Muscle of leg (tissue), 16 donors: ENCODE results near the gene ANKMY2. TPM values are rescaled to one million over a fixed set of nuclear protein-coding genes. Genes with fewer than 3 reads are reported as not detected.
"Not testable (repeated sequence)": the region's sequence is repeated elsewhere in the genome, so short reads cannot be mapped to it uniquely, and the experiment has no call there.

ENCODE experiments used
- DNase-seq: peaks from one replicate; pipeline ENCODE4 v3.0.0; 2013
- H3K27ac ChIP-seq: one replicate; pipeline ENCODE4 v1.5.1; 2013; ENCODE audit warnings: mild to moderate bottlenecking, low read length, control low read depth
- H3K27me3 ChIP-seq: one replicate; pipeline ENCODE4 v1.6.1; 2013; ENCODE audit warnings: low read length; ENCODE audit not compliant: control insufficient read depth, insufficient read depth
- H3K36me3 ChIP-seq: one replicate; pipeline ENCODE4 v1.6.1; 2013; ENCODE audit warnings: low read length; ENCODE audit not compliant: control insufficient read depth, insufficient read depth
- H3K4me1 ChIP-seq: one replicate; pipeline ENCODE4 v1.6.1; 2013; ENCODE audit warnings: low read length; ENCODE audit not compliant: control insufficient read depth, insufficient read depth
- H3K4me3 ChIP-seq: one replicate; pipeline ENCODE4 v1.5.1; 2013; ENCODE audit warnings: low read length, control low read depth
- H3K9me3 ChIP-seq: replicated peaks from 2 replicates; pipeline ENCODE4 v1.6.1; 2013; ENCODE audit warnings: low read depth, low read length; ENCODE audit not compliant: control insufficient read depth
- WGBS: methylation state at CpG from one replicate; pipeline ENCODE4 v1.1.5; 2013; ENCODE audit warnings: missing lambda C conversion rate; ENCODE audit not compliant: insufficient coverage; 5-methylcytosine and 5-hydroxymethylcytosine counted together
- long read RNA-seq, 11 donors: transcript quantifications; one replicate each; lab custom pipeline, GENCODE V29; 2026
- polyA plus RNA-seq, 8 donors: library from polyadenylated mRNA; unstranded; fragments of 120-200 nt; gene quantifications; one replicate each; pipeline versions ENCODE4 v1.2.1 to v1.2.3, GENCODE V29; 2013; ENCODE audit warnings: inconsistent platforms in 1 of 8, low replicate concordance in 1 of 8; ENCODE audit not compliant: insufficient read length in 8 of 8, insufficient read depth in 1 of 8
- total RNA-seq: library from RNA; stranded (reverse); fragments of 120-200 nt; gene quantifications from one replicate; pipeline ENCODE4 v1.2.4, GENCODE V29; 2013

The ANKMY2 gene
- total RNA-seq = 31.9 TPM
- 10 to 100 TPM; 18.9 to 26.0 (median 22.5) TPM for polyA plus RNA-seq
- long read RNA-seq, donor 1, partial matches to known transcripts = 0 of 2 reads
- long read RNA-seq, donor 1, other reads (novel, unspliced or antisense) = 0 of 2 reads
- long read RNA-seq, donor 2, partial matches to known transcripts = 0 of 1 reads
- long read RNA-seq, donor 2, other reads (novel, unspliced or antisense) = 0 of 1 reads
- long read RNA-seq, donor 3, transcript ANKMY2-201 (10 exons, 2,555 nt) = major isoform, 11 of 158 reads
- long read RNA-seq, donor 3, partial matches to known transcripts = 135 of 158 reads
- long read RNA-seq, donor 3, other reads (novel, unspliced or antisense) = 12 of 158 reads
- long read RNA-seq, donor 4, transcript ANKMY2-201 (10 exons, 2,555 nt) = major isoform, 6 of 7 reads
- long read RNA-seq, donor 4, partial matches to known transcripts = 0 of 7 reads
- long read RNA-seq, donor 4, other reads (novel, unspliced or antisense) = 0 of 7 reads
- long read RNA-seq, donor 5, transcript ANKMY2-201 (10 exons, 2,555 nt) = major isoform, 13 of 276 reads
- long read RNA-seq, donor 5, partial matches to known transcripts = 250 of 276 reads
- long read RNA-seq, donor 5, other reads (novel, unspliced or antisense) = 13 of 276 reads
- long read RNA-seq, donor 6, transcript ANKMY2-201 (10 exons, 2,555 nt) = major isoform, 12 of 12 reads
- long read RNA-seq, donor 6, partial matches to known transcripts = 0 of 12 reads
- long read RNA-seq, donor 6, other reads (novel, unspliced or antisense) = 0 of 12 reads
- long read RNA-seq, donor 7, transcript ANKMY2-201 (10 exons, 2,555 nt) = major isoform, 6 of 6 reads
- long read RNA-seq, donor 7, partial matches to known transcripts = 0 of 6 reads
- long read RNA-seq, donor 7, other reads (novel, unspliced or antisense) = 0 of 6 reads
- long read RNA-seq, donor 8, transcript ANKMY2-201 (10 exons, 2,555 nt) = major isoform, 12 of 12 reads
- long read RNA-seq, donor 8, partial matches to known transcripts = 0 of 12 reads
- long read RNA-seq, donor 8, other reads (novel, unspliced or antisense) = 0 of 12 reads
- long read RNA-seq, donor 9, partial matches to known transcripts = 0 of 3 reads
- long read RNA-seq, donor 9, other reads (novel, unspliced or antisense) = 0 of 3 reads
- long read RNA-seq, donor 10, transcript ANKMY2-201 (10 exons, 2,555 nt) = major isoform, 9 of 9 reads
- long read RNA-seq, donor 10, partial matches to known transcripts = 0 of 9 reads
- long read RNA-seq, donor 10, other reads (novel, unspliced or antisense) = 0 of 9 reads
- long read RNA-seq, donor 11, partial matches to known transcripts = 0 of 5 reads
- long read RNA-seq, donor 11, other reads (novel, unspliced or antisense) = 0 of 5 reads

- H3K9me3 ChIP-seq = no peaks in the 10 kb centered on the region
- WGBS = under 1% methylated on average over 51 of the region's 73 CpGs
- peaks cover 15% of the 10 kb centered on the region for H3K4me1 ChIP-seq
- H3K4me3 ChIP-seq = peak within 1 kb of the TSS; percentile 89
- no peaks in the 10 kb centered on the region for H3K27me3 ChIP-seq
- H3K36me3 ChIP-seq = no peaks in the 10 kb centered on the region
- peak within 1 kb of the TSS; percentile 96 for H3K27ac ChIP-seq
- peak; percentile 99 for DNase-seq
Observed at GRCh38 chr7:16645593-16646471, at the start of gene ANKMY2, which contains the start of gene BZW2. TSS of gene ANKMY2 (minus strand) at chr7:16645754. CDS start at chr7:16645573, 181 bp downstream. TSS of gene BZW2 (plus strand) at chr7:16646181. CDS start at chr7:16665444, 19,263 bp downstream.

GRCh38 chr7:16694806-16695205 lies 49.3 kb upstream of the ANKMY2 start:
- H3K36me3 ChIP-seq = peaks cover 44% of the 10 kb centered on the region
- 60% methylated on average over 3 of the region's 6 CpGs for WGBS
- no peaks in the 10 kb centered on the region for H3K4me1 ChIP-seq

GRCh38 chr7:16693601-16694318 lies 48.2 kb upstream of the ANKMY2 start:
- Histone ChIP-seq H3K4me3 (no peak overlapping the region), H3K27ac (no peak overlapping the region), H3K27me3 (no peaks in the 10 kb centered on the region), H3K4me1 (no peaks in the 10 kb centered on the region), H3K9me3 (no peaks in the 10 kb centered on the region), H3K36me3 (peaks cover 42% of the 10 kb centered on the region)
- no peak for DNase-seq
- no CpG with 5 or more reads among the region's 2 CpGs for WGBS

More at GRCh38 chr7:16694806-16695205, 49.3 kb upstream of the ANKMY2 start:
- Histone ChIP-seq H3K27ac (no peak overlapping the region), H3K27me3 (no peaks in the 10 kb centered on the region), H3K9me3 (no peaks in the 10 kb centered on the region), H3K4me3 (no peak overlapping the region)
- no peak for DNase-seq

- H3K4me3 ChIP-seq = no peak overlapping the region
- 80% methylated on average over 1 of the region's 4 CpGs for WGBS
Observed at GRCh38 chr7:16691241-16691640, 45.7 kb upstream of the ANKMY2 start.

GRCh38 chr7:16688249-16688648 lies 42.7 kb upstream of the ANKMY2 start:
- DNase-seq = no peak
- Histone ChIP-seq H3K4me3 (no peak overlapping the region), H3K36me3 (peaks cover 25% of the 10 kb centered on the region), H3K27ac (no peak overlapping the region), H3K27me3 (no peaks in the 10 kb centered on the region), H3K9me3 (no peaks in the 10 kb centered on the region), H3K4me1 (no peaks in the 10 kb centered on the region)
- WGBS = 100% methylated on average over 1 of the region's 2 CpGs

More at GRCh38 chr7:16691241-16691640, 45.7 kb upstream of the ANKMY2 start:
- Histone ChIP-seq H3K27me3 (no peaks in the 10 kb centered on the region), H3K27ac (no peak overlapping the region), H3K4me1 (no peaks in the 10 kb centered on the region), H3K9me3 (no peaks in the 10 kb centered on the region), H3K36me3 (peaks cover 28% of the 10 kb centered on the region)
- DNase-seq = no peak

- Histone ChIP-seq H3K27me3 (no peaks in the 10 kb centered on the region), H3K9me3 (no peaks in the 10 kb centered on the region), H3K4me3 (no peak overlapping the region), H3K4me1 (no peaks in the 10 kb centered on the region), H3K27ac (no peak overlapping the region), H3K36me3 (peaks cover 20% of the 10 kb centered on the region)
- DNase-seq = no peak
- WGBS = no CpG with 5 or more reads among the region's 2 CpGs
Observed at GRCh38 chr7:16685535-16685934, 40.0 kb upstream of the ANKMY2 start.

- Histone ChIP-seq H3K4me3 (no peak overlapping the region), H3K9me3 (no peaks in the 10 kb centered on the region), H3K27me3 (no peaks in the 10 kb centered on the region), H3K4me1 (no peaks in the 10 kb centered on the region), H3K27ac (no peak overlapping the region), H3K36me3 (peaks cover 22% of the 10 kb centered on the region)
- DNase-seq = no peak
- WGBS = 89% methylated on average over 1 of the region's 2 CpGs
Observed at GRCh38 chr7:16684935-16685334, 39.4 kb upstream of the ANKMY2 start.

- H3K4me3 ChIP-seq, H3K4me1 ChIP-seq, H3K27me3 ChIP-seq, H3K27ac ChIP-seq, DNase-seq, H3K9me3 ChIP-seq: not testable (repeated sequence)
- peaks cover 21% of the 10 kb centered on the region for H3K36me3 ChIP-seq
- WGBS = 85% methylated on average over 5 of the region's 14 CpGs
Observed at GRCh38 chr7:16678645-16679566, 33.4 kb upstream of the ANKMY2 start.
